ENCODE measurements around the gene SUOX.
"Not testable (repeated sequence)": the region's sequence is repeated elsewhere in the genome, so short reads cannot be mapped to it uniquely, and the experiment has no call there.

The SUOX gene

DNA sequence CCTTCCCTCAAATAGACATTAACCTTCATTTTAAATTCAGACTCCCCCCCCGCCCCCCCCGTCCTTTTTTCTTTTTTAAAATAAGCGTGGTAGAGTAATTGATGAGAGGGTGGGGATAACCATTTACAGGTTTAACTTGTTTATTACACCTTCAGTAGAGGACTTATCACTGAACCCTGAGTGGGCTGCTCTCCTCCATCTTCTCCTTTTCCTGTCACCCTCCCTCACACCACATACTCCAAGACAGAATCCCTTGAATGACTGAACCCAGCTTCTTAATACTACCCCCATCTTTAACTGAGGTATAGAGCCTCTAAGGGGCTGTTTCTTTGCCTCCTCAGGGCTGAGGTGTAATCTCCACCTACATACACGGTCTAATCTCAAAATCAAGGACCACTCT lies 20.1 kb downstream of the SUOX start:
- no peak for DNase-seq (ENCODE audit: low read depth in 4 of 4, low spot score in 1 of 4)

DNA sequence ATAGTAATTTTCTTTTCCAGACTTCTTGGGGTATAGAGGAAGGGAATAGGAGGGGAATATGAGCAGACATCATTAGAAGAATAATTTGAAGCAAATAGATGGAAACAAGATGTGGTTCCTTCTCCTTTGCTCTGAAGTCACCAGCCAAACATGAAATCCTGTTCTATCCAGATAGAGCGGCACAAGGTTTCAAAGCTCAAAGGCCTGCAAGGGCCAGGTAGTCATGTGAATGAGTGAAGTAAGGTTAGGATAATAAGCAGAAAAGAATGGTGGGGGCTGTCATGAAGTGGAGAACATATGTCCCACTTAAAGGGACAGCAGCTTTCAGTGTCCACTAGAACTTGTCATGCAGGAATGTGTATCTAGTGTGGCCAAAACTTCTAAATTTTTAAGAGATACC lies 21.3 kb downstream of the SUOX start:
- no peak for DNase-seq (ENCODE audit: low read depth in 4 of 4, low spot score in 1 of 4)

DNA sequence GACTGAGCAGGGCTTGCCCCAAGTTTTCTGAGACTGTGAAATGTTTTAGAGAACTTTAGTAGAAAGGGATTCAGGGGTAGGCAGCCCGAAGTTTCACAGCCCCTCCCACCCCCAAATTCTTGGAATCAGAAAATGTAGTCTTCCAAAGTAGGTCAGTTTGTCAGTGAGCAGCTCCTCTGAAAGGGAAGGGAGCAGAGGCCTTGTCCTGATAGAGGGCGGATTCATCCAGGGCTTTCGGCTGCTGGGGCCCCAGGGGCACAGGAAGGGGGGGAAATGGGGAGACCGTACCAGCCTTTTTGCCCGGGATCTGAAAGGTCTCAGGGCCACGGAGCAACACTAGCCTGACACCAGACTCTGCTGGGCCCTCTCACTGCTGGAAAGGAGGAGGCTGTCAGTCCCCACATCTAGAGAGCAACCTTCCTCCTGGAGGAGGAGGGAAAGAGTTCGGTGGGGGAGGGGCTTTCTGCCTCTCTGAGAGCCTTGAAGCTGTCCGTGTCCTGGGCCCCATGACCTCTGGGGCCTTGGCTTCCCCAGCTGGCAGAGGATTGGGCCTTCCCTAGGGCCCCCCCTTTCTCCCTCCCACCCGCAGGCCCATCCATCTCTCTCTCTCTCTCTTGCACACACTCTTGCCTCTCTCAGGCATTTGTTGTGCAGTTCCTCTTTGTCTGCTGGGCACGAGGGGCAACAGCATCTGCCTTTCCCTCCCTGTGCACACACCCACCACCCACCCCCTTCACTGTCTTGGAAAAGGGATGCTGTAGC lies 23.5 kb downstream of the SUOX start, which contains the start of gene IKZF4:
IKZF4 (plus strand) TSS at position 621 of the 762 bp plus-strand sequence. CDS start 451 bp downstream, outside the sequence.
- no peak for DNase-seq (ENCODE audit: low read depth in 4 of 4, low spot score in 1 of 4)

GRCh38 chr12:56021889-56022497 lies 24.9 kb downstream of the SUOX start:
- no peak for DNase-seq (ENCODE audit: low read depth in 4 of 4, low spot score in 1 of 4)

GRCh38 chr12:56028511-56029165 lies 31.6 kb downstream of the SUOX start:
- DNase-seq (ENCODE audit: low read depth in 4 of 4, low spot score in 1 of 4), result no peak

DNA sequence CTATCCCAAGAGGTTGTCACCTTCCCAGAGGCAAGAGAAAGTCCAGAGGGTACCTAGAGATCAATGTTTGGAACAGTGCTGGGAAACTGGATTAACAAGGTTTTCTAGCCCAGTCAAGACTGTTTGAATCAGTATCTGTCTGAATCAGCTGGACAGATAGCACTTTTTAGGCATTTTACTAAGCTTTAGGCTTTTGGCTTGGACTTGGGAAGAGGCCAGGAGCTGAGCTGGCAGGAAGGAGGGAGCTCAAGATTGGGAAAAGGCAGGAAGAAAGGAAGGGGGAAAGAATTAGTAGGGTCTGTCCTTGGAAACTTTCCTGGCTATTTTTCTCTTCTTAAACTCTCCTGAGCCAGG lies 32.1 kb downstream of the SUOX start:
- no peak for DNase-seq (ENCODE audit: low read depth in 4 of 4, low spot score in 1 of 4)

DNA sequence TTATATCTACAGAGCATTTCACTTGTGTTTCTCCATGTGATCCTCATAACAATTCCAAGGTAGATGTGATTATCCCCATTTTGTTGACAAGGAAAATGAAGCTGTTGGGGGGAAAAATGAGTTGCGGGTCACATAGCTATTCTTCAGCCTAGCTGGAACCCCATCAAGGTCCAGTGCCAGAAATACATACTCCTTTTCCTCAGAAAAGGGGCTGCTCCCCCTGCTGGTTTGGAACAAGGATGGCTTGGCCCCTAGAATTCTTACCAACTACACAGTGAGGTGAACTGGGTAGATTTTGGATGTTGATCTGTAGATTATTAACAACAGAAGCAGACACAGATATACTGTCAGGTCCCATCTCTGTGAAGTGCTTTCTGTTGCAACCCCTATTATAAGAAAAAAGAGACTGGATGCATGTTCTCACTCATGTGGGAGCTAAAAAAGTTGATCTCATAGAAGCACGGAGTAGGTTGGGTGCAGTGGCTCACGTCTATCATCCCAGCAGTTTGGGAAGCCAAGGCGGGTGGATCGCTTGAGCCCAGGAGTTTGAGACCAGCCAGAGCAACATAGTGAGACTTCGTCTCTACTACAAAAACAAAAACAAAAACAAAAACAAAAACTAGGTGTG lies 32.7 kb downstream of the SUOX start:
- no peak for DNase-seq (ENCODE audit: low read depth in 4 of 4, low spot score in 1 of 4)

GRCh38 chr12:56031987-56032386 lies 34.9 kb downstream of the SUOX start:
- DNase-seq (ENCODE audit: low read depth in 4 of 4, low spot score in 1 of 4), result no peak

GRCh38 chr12:56034586-56035332 lies 37.7 kb downstream of the SUOX start:
- no peak for DNase-seq (ENCODE audit: low read depth in 4 of 4, low spot score in 1 of 4)

DNA sequence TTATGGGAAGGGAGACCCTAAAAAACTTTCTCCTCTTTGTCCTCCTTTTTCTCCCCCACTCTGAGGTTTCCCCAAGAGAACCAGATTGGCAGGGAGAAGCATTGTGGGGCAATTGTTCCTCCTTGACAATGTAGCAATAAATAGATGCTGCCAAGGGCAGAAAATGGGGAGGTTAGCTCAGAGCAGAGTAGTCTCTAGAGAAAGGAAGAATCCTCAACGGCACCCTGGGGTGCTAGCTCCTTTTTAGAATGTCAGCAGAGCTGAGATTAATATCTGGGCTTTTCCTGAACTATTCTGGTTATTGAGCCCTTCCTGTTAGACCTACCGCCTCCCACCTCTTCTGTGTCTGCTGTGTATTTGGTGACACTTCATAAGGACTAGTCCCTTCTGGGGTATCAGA lies 40.1 kb downstream of the SUOX start:
- DNase-seq (ENCODE audit: low read depth in 4 of 4, low spot score in 1 of 4), result no peak

- DNase-seq (ENCODE audit: low read depth in 4 of 4, low spot score in 1 of 4), result no peak
These were observed 41.1 kb downstream of the SUOX start for GRCh38 chr12:56038022-56038655.

GRCh38 chr12:56040151-56040550 lies 43.1 kb downstream of the SUOX start:
- DNase-seq (ENCODE audit: low read depth in 4 of 4, low spot score in 1 of 4), result no peak

DNA sequence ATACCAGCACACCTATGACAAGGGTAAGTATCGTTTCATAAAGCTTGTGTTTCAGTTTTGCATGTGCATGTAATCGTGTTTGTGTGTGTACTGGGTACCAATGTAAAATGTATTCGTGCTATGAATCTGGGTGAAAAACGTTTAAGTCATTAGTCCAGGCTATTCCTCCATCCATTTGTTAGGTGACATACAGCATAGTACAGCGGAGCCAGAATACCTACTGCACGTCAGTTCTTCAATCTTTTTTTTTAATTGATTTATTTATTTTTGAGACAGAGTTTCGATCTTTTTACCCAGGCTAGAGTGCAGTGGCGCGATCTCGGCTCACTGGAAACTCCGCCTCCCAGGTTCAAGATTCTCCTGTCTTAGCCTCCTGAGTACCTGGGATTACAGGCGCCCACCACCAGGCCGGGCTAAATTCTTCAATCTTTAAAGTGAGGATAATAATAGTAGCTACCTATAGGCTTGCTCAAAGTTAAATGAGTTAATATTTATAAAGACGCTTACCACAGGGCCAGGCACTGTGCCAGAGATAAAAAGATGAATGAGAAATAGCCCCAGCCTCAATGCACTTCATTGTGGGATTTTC lies 44.0 kb downstream of the SUOX start:
- no peak for DNase-seq (ENCODE audit: low read depth in 4 of 4, low spot score in 1 of 4)

DNA sequence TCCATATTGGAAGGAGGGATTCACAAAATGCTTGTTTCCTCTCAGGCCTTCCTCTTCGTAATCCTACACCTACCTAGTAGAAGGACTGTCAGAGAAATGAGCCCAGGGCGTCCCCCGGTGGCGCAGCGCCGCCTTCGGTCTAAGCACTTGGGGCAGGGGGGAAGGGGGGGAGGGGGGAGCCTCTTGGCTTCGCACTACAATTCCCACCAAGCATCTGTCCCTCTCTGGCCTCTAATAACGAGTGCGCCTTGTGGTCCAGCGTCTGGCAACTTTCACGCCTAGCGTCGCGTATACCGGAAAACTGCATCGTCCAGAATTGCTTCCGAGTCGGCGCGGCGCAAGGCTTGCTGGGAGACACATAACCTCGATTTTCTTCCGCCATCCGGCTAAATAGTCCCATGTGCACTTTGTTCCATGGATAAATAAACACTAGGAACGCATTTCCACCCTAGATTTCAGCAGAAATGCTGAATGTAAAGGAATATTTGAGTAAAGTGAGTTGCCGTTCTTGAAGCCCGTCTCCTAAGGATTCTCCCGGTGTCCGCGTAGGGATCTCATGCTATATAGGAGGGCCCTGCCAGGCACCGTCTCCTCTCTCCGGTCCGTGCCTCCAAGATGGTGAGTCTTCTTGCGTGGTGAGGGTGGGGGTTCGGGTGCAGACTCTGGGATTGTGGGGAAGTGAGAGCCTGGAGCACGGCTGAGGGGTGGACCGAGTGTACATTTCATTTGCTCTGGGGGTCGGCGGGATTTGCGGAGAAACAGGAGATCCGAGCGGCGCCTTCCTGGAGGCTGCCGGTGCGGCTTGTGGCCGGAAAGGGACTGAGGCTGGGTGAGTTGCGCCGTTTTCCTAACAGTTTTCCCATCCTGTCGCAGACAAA lies 44.7 kb downstream of the SUOX start, which contains the start of gene RPS26:
RPS26 (plus strand) TSS at position 367 of the 878 bp plus-strand sequence; CDS start at position 616, 249 bp downstream.
- DNase-seq (ENCODE audit: low read depth in 4 of 4, low spot score in 1 of 4), result peak; percentile 75 to 87 (median 80)

- not testable (repeated sequence) for DNase-seq (ENCODE audit: low read depth in 4 of 4, low spot score in 1 of 4)
These were observed 45.3 kb downstream of the SUOX start for GRCh38 chr12:56042430-56042813.

DNA sequence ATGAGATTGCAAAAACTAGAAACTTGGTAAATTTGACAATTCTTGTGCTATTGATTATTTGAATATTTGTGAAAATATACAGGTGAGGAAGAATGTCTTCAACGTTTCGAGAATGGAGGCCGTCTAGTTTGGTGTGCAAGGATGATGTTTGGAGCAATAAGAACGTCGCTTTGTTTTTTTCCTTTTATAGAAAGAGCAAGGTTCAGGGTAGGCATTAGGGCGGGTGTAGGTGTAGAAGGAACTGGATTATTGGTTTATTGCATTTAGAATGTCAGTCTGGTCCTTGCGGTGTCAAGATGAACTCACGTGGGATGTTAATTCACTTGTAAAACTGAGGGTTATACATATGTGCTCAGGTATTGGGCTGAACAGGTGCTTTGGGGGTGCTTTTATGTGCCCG lies 45.8 kb downstream of the SUOX start:
- no peak for DNase-seq (ENCODE audit: low read depth in 4 of 4, low spot score in 1 of 4)

- no peak for DNase-seq (ENCODE audit: low read depth in 4 of 4, low spot score in 1 of 4)
These were observed 49.1 kb downstream of the SUOX start for GRCh38 chr12:56046027-56046780.

DNA sequence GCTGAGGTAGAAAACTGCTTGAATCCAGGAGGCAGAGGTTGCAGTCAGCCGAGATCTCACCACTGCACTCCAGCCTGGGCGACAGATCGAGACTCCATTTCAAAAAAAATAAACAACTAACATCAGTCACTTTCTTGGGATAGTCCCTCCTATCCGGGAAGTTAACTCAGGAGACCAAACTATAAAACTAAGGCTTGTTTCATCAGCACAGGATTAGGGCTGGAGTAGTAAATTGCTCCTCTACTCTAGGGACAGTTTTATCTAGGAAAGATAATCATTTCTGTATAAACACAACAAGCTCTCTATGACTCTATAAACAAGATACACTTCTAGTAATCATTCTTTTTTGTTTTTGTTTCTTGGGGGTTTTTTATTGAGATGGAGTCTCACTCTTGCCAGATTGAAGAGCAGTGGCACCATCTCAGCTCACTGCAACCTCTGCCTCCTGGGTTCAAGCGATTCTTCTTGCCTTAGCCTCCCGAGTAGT lies 56.4 kb downstream of the SUOX start:
- no peak for DNase-seq (ENCODE audit: low read depth in 4 of 4, low spot score in 1 of 4)
